ENCODE data around the gene ISL1. TPM values are rescaled to one million over a fixed set of nuclear protein-coding genes. Genes with fewer than 3 reads are reported as not detected.

The ISL1 gene
- total and polyA plus RNA-seq, 4 donors: not detected

DNA sequence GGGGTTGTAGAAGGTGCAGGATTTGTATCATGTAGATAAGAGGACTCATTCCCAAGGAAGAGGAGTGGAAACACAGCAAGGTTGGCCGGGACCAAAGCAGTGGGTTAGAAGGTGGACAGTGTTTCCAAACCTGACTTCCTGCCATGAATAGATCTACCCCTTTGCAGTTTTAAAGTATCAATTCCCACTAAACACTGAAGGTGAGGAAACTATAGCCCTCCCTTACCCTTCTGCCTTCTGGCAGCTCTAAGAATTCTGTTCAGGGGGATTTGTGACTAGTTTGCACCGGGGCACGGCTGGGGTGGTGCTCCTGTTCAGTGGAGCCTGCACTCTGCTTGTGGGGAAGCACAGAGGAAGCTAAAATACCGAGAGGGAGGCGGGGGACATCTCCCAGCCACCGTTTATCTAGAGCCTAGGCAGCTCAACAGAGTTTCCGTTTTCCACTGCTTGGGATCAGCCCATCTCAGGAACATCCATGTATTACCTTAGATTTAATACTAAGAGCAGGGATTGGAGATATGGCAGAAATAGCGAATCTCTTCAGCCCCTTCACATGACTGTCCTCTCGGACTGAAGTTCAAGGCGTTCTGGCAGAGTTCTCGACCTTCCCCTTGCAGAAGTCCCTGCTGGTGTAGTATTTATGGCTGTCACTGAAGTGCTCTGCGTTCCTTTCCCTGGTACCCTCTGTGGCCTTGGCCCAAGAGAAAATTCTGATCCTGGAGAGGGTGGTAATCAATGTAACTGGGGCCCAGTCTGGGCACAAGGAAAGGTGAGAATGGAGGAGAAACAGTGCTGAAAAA lies 5.4 kb downstream of the ISL1 start:
- H3K36me3 ChIP-seq (ENCODE audit: control insufficient read depth in 4 of 4, insufficient read depth in 3 of 4, low read depth in 1 of 4, low read length in 3 of 4): no peaks in the 10 kb centered on the region
- peaks cover 4 to 20% (median 14%) of the 10 kb centered on the region in 4 donors for H3K27me3 ChIP-seq (ENCODE audit: control insufficient read depth in 4 of 4, insufficient read depth in 4 of 4, low read length in 3 of 4)
- TF ChIP-seq, protein P1, sequence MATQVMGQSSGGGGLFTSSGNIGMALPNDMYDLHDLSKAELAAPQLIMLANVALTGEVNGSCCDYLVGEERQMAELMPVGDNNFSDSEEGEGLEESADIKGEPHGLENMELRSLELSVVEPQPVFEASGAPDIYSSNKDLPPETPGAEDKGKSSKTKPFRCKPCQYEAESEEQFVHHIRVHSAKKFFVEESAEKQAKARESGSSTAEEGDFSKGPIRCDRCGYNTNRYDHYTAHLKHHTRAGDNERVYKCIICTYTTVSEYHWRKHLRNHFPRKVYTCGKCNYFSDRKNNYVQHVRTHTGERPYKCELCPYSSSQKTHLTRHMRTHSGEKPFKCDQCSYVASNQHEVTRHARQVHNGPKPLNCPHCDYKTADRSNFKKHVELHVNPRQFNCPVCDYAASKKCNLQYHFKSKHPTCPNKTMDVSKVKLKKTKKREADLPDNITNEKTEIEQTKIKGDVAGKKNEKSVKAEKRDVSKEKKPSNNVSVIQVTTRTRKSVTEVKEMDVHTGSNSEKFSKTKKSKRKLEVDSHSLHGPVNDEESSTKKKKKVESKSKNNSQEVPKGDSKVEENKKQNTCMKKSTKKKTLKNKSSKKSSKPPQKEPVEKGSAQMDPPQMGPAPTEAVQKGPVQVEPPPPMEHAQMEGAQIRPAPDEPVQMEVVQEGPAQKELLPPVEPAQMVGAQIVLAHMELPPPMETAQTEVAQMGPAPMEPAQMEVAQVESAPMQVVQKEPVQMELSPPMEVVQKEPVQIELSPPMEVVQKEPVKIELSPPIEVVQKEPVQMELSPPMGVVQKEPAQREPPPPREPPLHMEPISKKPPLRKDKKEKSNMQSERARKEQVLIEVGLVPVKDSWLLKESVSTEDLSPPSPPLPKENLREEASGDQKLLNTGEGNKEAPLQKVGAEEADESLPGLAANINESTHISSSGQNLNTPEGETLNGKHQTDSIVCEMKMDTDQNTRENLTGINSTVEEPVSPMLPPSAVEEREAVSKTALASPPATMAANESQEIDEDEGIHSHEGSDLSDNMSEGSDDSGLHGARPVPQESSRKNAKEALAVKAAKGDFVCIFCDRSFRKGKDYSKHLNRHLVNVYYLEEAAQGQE (IDR thresholded peaks at IDR 0.05): no peak
- TF ChIP-seq GABPA (IDR thresholded peaks at IDR 0.05 in 1 of 2, conservative IDR thresholded peaks at IDR 0.05 in 1 of 2) (no peak), SP1 (IDR thresholded peaks at IDR 0.05) (no peak), HNF4A (conservative IDR thresholded peaks at IDR 0.05) (no peak), EGR1 (IDR thresholded peaks at IDR 0.05; ENCODE audit: low read depth in 2 of 2) (no peak), HNF4G (IDR thresholded peaks at IDR 0.05) (no peak), FOXA1 (IDR thresholded peaks at IDR 0.05) (no peak), TAF1 (conservative IDR thresholded peaks at IDR 0.05) (no peak), FOXA2 (IDR thresholded peaks at IDR 0.05) (no peak), NR2F2 (IDR thresholded peaks at IDR 0.05) (no peak), YY1 (IDR thresholded peaks at IDR 0.05) (no peak), RAD21 (IDR thresholded peaks at IDR 0.05) (no peak), RXRA (IDR thresholded peaks at IDR 0.05) (no peak), JUND (IDR thresholded peaks at IDR 0.05) (no peak)
- TF ChIP-seq, protein P2, sequence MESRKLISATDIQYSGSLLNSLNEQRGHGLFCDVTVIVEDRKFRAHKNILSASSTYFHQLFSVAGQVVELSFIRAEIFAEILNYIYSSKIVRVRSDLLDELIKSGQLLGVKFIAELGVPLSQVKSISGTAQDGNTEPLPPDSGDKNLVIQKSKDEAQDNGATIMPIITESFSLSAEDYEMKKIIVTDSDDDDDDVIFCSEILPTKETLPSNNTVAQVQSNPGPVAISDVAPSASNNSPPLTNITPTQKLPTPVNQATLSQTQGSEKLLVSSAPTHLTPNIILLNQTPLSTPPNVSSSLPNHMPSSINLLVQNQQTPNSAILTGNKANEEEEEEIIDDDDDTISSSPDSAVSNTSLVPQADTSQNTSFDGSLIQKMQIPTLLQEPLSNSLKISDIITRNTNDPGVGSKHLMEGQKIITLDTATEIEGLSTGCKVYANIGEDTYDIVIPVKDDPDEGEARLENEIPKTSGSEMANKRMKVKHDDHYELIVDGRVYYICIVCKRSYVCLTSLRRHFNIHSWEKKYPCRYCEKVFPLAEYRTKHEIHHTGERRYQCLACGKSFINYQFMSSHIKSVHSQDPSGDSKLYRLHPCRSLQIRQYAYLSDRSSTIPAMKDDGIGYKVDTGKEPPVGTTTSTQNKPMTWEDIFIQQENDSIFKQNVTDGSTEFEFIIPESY (IDR thresholded peaks at IDR 0.05): no peak
- TF ChIP-seq, protein P3, sequence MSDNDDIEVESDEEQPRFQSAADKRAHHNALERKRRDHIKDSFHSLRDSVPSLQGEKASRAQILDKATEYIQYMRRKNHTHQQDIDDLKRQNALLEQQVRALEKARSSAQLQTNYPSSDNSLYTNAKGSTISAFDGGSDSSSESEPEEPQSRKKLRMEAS (IDR thresholded peaks at IDR 0.05): no peak
- TF ChIP-seq, protein P4, sequence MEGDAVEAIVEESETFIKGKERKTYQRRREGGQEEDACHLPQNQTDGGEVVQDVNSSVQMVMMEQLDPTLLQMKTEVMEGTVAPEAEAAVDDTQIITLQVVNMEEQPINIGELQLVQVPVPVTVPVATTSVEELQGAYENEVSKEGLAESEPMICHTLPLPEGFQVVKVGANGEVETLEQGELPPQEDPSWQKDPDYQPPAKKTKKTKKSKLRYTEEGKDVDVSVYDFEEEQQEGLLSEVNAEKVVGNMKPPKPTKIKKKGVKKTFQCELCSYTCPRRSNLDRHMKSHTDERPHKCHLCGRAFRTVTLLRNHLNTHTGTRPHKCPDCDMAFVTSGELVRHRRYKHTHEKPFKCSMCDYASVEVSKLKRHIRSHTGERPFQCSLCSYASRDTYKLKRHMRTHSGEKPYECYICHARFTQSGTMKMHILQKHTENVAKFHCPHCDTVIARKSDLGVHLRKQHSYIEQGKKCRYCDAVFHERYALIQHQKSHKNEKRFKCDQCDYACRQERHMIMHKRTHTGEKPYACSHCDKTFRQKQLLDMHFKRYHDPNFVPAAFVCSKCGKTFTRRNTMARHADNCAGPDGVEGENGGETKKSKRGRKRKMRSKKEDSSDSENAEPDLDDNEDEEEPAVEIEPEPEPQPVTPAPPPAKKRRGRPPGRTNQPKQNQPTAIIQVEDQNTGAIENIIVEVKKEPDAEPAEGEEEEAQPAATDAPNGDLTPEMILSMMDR (IDR thresholded peaks at IDR 0.05; ENCODE audit: low read depth, low read length, missing input control): no peak
- TF ChIP-seq, protein P5, sequence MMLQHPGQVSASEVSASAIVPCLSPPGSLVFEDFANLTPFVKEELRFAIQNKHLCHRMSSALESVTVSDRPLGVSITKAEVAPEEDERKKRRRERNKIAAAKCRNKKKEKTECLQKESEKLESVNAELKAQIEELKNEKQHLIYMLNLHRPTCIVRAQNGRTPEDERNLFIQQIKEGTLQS (IDR thresholded peaks at IDR 0.05): no peak
- no peak overlapping the region for H3K27ac ChIP-seq (ENCODE audit: low read depth in 1 of 2, low read length in 2 of 2)
- WGBS: 5% methylated on average over 12 of the region's 12 CpGs
- peaks cover 4 to 20% (median 13%) of the 10 kb centered on the region in 4 donors for H3K4me1 ChIP-seq (ENCODE audit: control insufficient read depth in 4 of 4, insufficient read depth in 4 of 4, low read length in 3 of 4)
- no peak overlapping the region for H3K4me3 ChIP-seq (ENCODE audit: low read depth in 1 of 3, low read length in 3 of 3)
- DNase-seq (ENCODE audit: low spot score): no peak
- H3K9ac ChIP-seq (ENCODE audit: low read depth in 1 of 2, low read length in 2 of 2): no peak overlapping the region
- peaks cover 0 to 3% (median 0%) of the 10 kb centered on the region in 4 donors for H3K9me3 ChIP-seq (ENCODE audit: control insufficient read depth in 4 of 4, low read length in 3 of 4)
